HS-5 (cell line): ENCODE measurements around the gene GPC6.

Experiments
- DNase-seq: peaks from one replicate; pipeline ENCODE4 v3.0.0-alpha.2; 2012; ENCODE audit warnings: low read depth

The GPC6 gene

GRCh38 chr13:93268327-93269028, 41.9 kb downstream of the GPC6 start:
- no peak for DNase-seq

GRCh38 chr13:93270769-93271742, 44.4 kb downstream of the GPC6 start:
- DNase-seq: no peak

- DNase-seq: no peak
These were observed 53.4 kb downstream of the GPC6 start for GRCh38 chr13:93279982-93280381.

- no peak for DNase-seq
These were observed 54.1 kb downstream of the GPC6 start for GRCh38 chr13:93280688-93281087.

GRCh38 chr13:93283255-93283654, 56.6 kb downstream of the GPC6 start:
- no peak for DNase-seq

GRCh38 chr13:93284064-93284463, 57.5 kb downstream of the GPC6 start:
- no peak for DNase-seq

GRCh38 chr13:93286047-93286446, 59.4 kb downstream of the GPC6 start:
- DNase-seq: no peak

GRCh38 chr13:93289053-93289452, 62.4 kb downstream of the GPC6 start:
- no peak for DNase-seq

- DNase-seq: no peak
These were observed 63.2 kb downstream of the GPC6 start for GRCh38 chr13:93289842-93290241.

- DNase-seq: no peak
These were observed 63.9 kb downstream of the GPC6 start for GRCh38 chr13:93290503-93290902.

- no peak for DNase-seq
These were observed 65.8 kb downstream of the GPC6 start for GRCh38 chr13:93292366-93292765.

- no peak for DNase-seq
These were observed 67.1 kb downstream of the GPC6 start for GRCh38 chr13:93293710-93294109.

GRCh38 chr13:93296584-93296983, 70.0 kb downstream of the GPC6 start:
- no peak for DNase-seq

GRCh38 chr13:93298713-93299112, 72.1 kb downstream of the GPC6 start:
- no peak for DNase-seq

GRCh38 chr13:93304134-93304533, 77.5 kb downstream of the GPC6 start:
- DNase-seq: no peak

- DNase-seq: no peak
These were observed 78.4 kb downstream of the GPC6 start for GRCh38 chr13:93304868-93305613.

GRCh38 chr13:93305886-93306285, 79.3 kb downstream of the GPC6 start:
- no peak for DNase-seq

- DNase-seq: no peak
These were observed 80.5 kb downstream of the GPC6 start for GRCh38 chr13:93307136-93307535.

- no peak for DNase-seq
These were observed 81.0 kb downstream of the GPC6 start for GRCh38 chr13:93307651-93308050.

- DNase-seq: no peak
These were observed 83.4 kb downstream of the GPC6 start for GRCh38 chr13:93309886-93310523.

GRCh38 chr13:93316841-93317240, 90.2 kb downstream of the GPC6 start:
- DNase-seq: no peak
